K562 (cell line): ENCODE data around the gene INO80C. TPM values are rescaled to one million over a fixed set of nuclear protein-coding genes. Genes with fewer than 3 reads are reported as not detected.

Experiments
- BCLAF1 ChIP-seq, 2 experiments: fragments of 450-650 bp in 1 of 2; IDR thresholded peaks; 2 replicates each; pipeline ENCODE4 v1.6.1; 2011 to 2017; ENCODE audit warnings: low read depth in 2 of 2, antibody characterized with exemption in 1 of 2, borderline replicate concordance in 1 of 2, low read length in 1 of 2, mild to moderate bottlenecking in 1 of 2, mixed read lengths in 1 of 2; ENCODE audit not compliant: control insufficient read depth in 1 of 2
- BCOR ChIP-seq: fragments of 450-650 bp; IDR thresholded peaks from 2 replicates; pipeline ENCODE4 v1.6.1; 2016
- CREM ChIP-seq: IDR thresholded peaks from 2 replicates; pipeline ENCODE4 v1.6.1; 2014; ENCODE audit warnings: antibody characterized with exemption, low read depth
- EP300 ChIP-seq: IDR thresholded peaks from 2 replicates; pipeline ENCODE4 v1.6.1; 2012; ENCODE audit warnings: low read length, improper control_type of control experiment
- HDAC3 ChIP-seq: fragments of 450-650 bp; IDR thresholded peaks from 2 replicates; pipeline ENCODE4 v1.6.1; 2018; ENCODE audit warnings: borderline replicate concordance, mild to moderate bottlenecking, moderate library complexity; ENCODE audit not compliant: partially characterized antibody
- KLF13 ChIP-seq: fragments of 450-650 bp; IDR thresholded peaks from 2 replicates; pipeline ENCODE4 v1.6.1; 2016; ENCODE audit warnings: missing genetic modification characterization, low read depth, mild to moderate bottlenecking, missing compliant biosample characterization, moderate library complexity, borderline replicate concordance
- MAZ ChIP-seq, 2 experiments: fragments of 450-650 bp in 1 of 2; sonication (generic) in 1 of 2; formaldehyde crosslinking; IDR thresholded peaks in 1 of 2; conservative IDR thresholded peaks in 1 of 2; 2 replicates each; pipeline versions ENCODE4 v1.4.0 to v1.5.0; 2020; ENCODE audit warnings: mild to moderate bottlenecking in 1 of 2, missing genetic modification reagents in 1 of 2
- MCM7 ChIP-seq, 2 experiments: fragments of 450-650 bp; IDR thresholded peaks; 2 replicates each; pipeline ENCODE4 v1.6.1; 2016 to 2018
- MYC ChIP-seq, 2 experiments: fragments of 250-450 bp in 1 of 2; sonication (Bioruptor Pico) in 1 of 2; IDR thresholded peaks; 2 replicates each; pipeline versions ENCODE4 v1.5.1 to v1.6.1; 2012 to 2021; ENCODE audit warnings: low read depth in 2 of 2, borderline replicate concordance in 1 of 2, improper control_type of control experiment in 1 of 2, low read length in 1 of 2, mild to moderate bottlenecking in 1 of 2, moderate library complexity in 1 of 2
- NEUROD1 ChIP-seq: fragments of 150-350 bp; IDR thresholded peaks from 2 replicates; pipeline ENCODE4 v1.6.1; 2014; ENCODE audit warnings: borderline replicate concordance, low read length, low read depth; ENCODE audit not compliant: partially characterized antibody
- NFE2 ChIP-seq: IDR thresholded peaks from 2 replicates; pipeline ENCODE4 v1.6.1; 2014; ENCODE audit warnings: antibody characterized with exemption, low read depth
- NFIC ChIP-seq: fragments of 450-650 bp; IDR thresholded peaks from 2 replicates; pipeline ENCODE4 v1.6.1; 2017; ENCODE audit warnings: mild to moderate bottlenecking, inconsistent platforms
- PML ChIP-seq: IDR thresholded peaks from 2 replicates; pipeline ENCODE4 v1.6.1; 2012; ENCODE audit warnings: low read length, inconsistent platforms
- PRDM10 ChIP-seq: fragments of 450-650 bp; IDR thresholded peaks from 2 replicates; pipeline ENCODE4 v1.6.1; 2018; ENCODE audit not compliant: partially characterized antibody
- SMAD3 ChIP-seq: fragments of 450-650 bp; formaldehyde crosslinking; conservative IDR thresholded peaks from 2 replicates; pipeline ENCODE4 v1.4.0; 2020; ENCODE audit warnings: mild to moderate bottlenecking
- TCF7 ChIP-seq: sonication (generic); IDR thresholded peaks from 2 replicates; pipeline ENCODE4 v1.6.1; 2016; ENCODE audit warnings: antibody characterized with exemption, borderline replicate concordance
- THAP7 ChIP-seq: fragments of 250-450 bp; sonication (Bioruptor Pico); IDR thresholded peaks from 2 replicates; pipeline ENCODE4 v1.5.0; 2021
- ZBTB17 ChIP-seq: fragments of 450-650 bp; formaldehyde crosslinking; IDR thresholded peaks from 2 replicates; pipeline ENCODE4 v1.4.0; 2020; ENCODE audit warnings: mild to moderate bottlenecking
- ZNF239 ChIP-seq: fragments of 250-450 bp; sonication (Bioruptor Pico); IDR thresholded peaks from 2 replicates; pipeline ENCODE4 v1.4.0; 2020; ENCODE audit warnings: mild to moderate bottlenecking
- polyA plus RNA-seq, 8 experiments: library from polyadenylated mRNA; depleted of rRNA in 4 of 8; stranded (reverse) in 5 of 8; unstranded in 3 of 8; fragments of >200 nt; fragmentation: Nextera tagmentation in 2 of 8; fragmentation: Illumina TruSeq in 1 of 8; extraction: Ambion mirVana in 2 of 8; extraction: Trizol in 1 of 8; gene quantifications; 2 replicates each; pipeline versions ENCODE4 v1.2.1 to v1.2.3, GENCODE V29; 2011 to 2014; ENCODE audit warnings: inconsistent platforms in 1 of 8, missing spikeins in 1 of 8
- total RNA-seq, 7 experiments: library from RNA; depleted of rRNA in 6 of 7; stranded (reverse); fragments of >200 nt in 6 of 7; fragmentation: Illumina TruSeq in 2 of 7; extraction: Trizol in 2 of 7; gene quantifications; 2 replicates each; pipeline versions ENCODE4 v1.2.1 to v1.2.3, GENCODE V29; 2011 to 2021; ENCODE audit warnings: low replicate concordance in 1 of 7

INO80C gene
- total and polyA plus RNA-seq, 9 of the 15 experiments (the other 6 are each of a cell fraction or from before 2014, with no cell fraction given): 14.3 to 53.3 (median 46.6) TPM

GRCh38 chr18:35458677-35459441, 38.9 kb downstream of the INO80C start (continued):
- peak; percentile 53 to 70; a peak in 3 of 4 replicates for TF ChIP-seq MAZ (CRISPR knock-in tag; conservative IDR thresholded peaks at IDR 0.05 in 1 of 2, IDR thresholded peaks at IDR 0.05 in 1 of 2)
- no peak for TF ChIP-seq KLF13 (tag)
- no peak for TF ChIP-seq THAP7
- 0 out of 4 replicates have a peak, but pooled peaks of 1 of the 2 experiments have one; percentile 47 for TF ChIP-seq BCLAF1 (IDR thresholded peaks at IDR 0.05; ENCODE audit: borderline replicate concordance in 1 of 2, control insufficient read depth in 1 of 2, low read depth in 2 of 2, low read length in 1 of 2)
- 0 out of 2 replicates have a peak, but pooled peaks have one; percentile 67 for TF ChIP-seq SMAD3 (CRISPR knock-in tag)
- peak; percentile 89 for TF ChIP-seq EP300
- TF ChIP-seq NFIC: peak; percentile 76
- TF ChIP-seq CREM: peak; percentile 73
- peak; percentile 59 for TF ChIP-seq HDAC3
- peak; percentile 76 for TF ChIP-seq PRDM10
- peak; percentile 60; the same call in 1 of the 2 replicates for TF ChIP-seq PML
- TF ChIP-seq MYC (IDR thresholded peaks at IDR 0.05; ENCODE audit: low read depth, low read length): peak; percentile 84
- TF ChIP-seq MYC (CRISPR knock-in tag; IDR thresholded peaks at IDR 0.05; ENCODE audit: borderline replicate concordance, low read depth): no peak
- peak; percentile 54; the same call in 1 of the 2 replicates for TF ChIP-seq BCOR
- peak; percentile 49; the same call in 1 of the 2 replicates for TF ChIP-seq NFE2
- peak; percentile 66 for TF ChIP-seq ZBTB17 (CRISPR knock-in tag)
- 0 out of 2 replicates have a peak, but pooled peaks have one; percentile 17 for TF ChIP-seq TCF7
- TF ChIP-seq ZNF239 (CRISPR knock-in tag): peak; percentile 10; the same call in 1 of the 2 replicates
- TF ChIP-seq NEUROD1: peak; percentile 93
- TF ChIP-seq MCM7 (IDR thresholded peaks at IDR 0.05): no peak
